LNCaP clone FGC (cell line): Measurements from ENCODE around the gene AMH.
A peak's percentile ranks its signal among the peaks of the same experiment; 100 is the strongest.

Source experiments
- DNase-seq: peaks from one replicate; pipeline ENCODE4 v3.0.0-alpha.2; 2011; ENCODE audit warnings: low read depth
- H3K4me3 ChIP-seq: 2 replicates; pipeline ENCODE4 v1.5.1; 2011; ENCODE audit warnings: mild to moderate bottlenecking, low read depth, low read length, control low read depth
- TF ChIP-seq, protein P1 (sequence below): IDR thresholded peaks from 2 replicates; pipeline ENCODE4 v1.5.1; 2012; ENCODE audit warnings: mild to moderate bottlenecking; ENCODE audit not compliant: control insufficient read depth, insufficient read depth; ENCODE audit errors: extremely low read depth

AMH gene

DNA sequence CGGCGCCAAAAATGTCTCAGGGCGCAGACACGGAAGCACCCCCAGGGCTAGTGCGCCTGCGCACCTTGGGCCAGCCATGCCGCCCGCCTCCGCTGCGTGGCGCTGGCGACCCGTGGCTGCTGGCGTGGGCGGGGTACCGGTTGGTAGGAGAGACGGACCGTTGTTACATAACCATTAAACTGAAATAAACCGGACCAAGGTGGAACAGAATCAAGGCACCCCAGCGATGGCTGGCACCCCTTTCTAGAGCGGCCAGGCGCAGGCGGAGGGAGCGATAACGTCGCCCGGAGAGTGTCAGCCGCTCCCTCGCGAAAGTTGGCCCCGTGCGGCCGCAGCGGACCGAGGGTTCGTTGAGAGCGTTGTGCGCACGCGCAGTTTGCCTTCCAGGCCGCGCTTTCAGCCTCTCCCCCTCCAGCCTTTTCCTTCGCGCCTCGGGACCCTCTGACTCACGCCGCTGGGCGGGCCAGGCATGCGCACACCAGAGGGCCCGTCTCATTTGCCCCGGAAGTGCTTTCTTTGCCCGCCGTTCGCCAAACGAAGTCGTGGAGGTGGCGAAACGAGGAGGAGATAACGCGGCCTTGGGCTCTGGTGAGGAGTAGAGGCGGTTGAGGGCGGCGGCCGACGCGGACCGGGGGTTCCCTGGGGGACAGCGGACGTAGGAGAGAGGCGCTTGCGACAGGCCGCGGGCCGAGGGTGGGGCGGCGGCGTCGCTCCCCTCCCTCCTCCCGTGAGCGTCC, 12.6 kb upstream of the AMH start, which contains the start of the genes PLEKHJ1 and SF3A2:
PLEKHJ1 (minus strand) TSS at position 16 of the 737 bp plus-strand sequence. CDS start 81 bp downstream, outside the sequence.
SF3A2 (plus strand) TSS at position 511 of the 737 bp plus-strand sequence. CDS start 6,595 bp downstream, outside the sequence.
- TF ChIP-seq, protein P1, sequence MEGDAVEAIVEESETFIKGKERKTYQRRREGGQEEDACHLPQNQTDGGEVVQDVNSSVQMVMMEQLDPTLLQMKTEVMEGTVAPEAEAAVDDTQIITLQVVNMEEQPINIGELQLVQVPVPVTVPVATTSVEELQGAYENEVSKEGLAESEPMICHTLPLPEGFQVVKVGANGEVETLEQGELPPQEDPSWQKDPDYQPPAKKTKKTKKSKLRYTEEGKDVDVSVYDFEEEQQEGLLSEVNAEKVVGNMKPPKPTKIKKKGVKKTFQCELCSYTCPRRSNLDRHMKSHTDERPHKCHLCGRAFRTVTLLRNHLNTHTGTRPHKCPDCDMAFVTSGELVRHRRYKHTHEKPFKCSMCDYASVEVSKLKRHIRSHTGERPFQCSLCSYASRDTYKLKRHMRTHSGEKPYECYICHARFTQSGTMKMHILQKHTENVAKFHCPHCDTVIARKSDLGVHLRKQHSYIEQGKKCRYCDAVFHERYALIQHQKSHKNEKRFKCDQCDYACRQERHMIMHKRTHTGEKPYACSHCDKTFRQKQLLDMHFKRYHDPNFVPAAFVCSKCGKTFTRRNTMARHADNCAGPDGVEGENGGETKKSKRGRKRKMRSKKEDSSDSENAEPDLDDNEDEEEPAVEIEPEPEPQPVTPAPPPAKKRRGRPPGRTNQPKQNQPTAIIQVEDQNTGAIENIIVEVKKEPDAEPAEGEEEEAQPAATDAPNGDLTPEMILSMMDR = peak; percentile 100
- H3K4me3 ChIP-seq = peak within 1 kb of the TSS; percentile 90
- peak; percentile 89 for DNase-seq

DNA sequence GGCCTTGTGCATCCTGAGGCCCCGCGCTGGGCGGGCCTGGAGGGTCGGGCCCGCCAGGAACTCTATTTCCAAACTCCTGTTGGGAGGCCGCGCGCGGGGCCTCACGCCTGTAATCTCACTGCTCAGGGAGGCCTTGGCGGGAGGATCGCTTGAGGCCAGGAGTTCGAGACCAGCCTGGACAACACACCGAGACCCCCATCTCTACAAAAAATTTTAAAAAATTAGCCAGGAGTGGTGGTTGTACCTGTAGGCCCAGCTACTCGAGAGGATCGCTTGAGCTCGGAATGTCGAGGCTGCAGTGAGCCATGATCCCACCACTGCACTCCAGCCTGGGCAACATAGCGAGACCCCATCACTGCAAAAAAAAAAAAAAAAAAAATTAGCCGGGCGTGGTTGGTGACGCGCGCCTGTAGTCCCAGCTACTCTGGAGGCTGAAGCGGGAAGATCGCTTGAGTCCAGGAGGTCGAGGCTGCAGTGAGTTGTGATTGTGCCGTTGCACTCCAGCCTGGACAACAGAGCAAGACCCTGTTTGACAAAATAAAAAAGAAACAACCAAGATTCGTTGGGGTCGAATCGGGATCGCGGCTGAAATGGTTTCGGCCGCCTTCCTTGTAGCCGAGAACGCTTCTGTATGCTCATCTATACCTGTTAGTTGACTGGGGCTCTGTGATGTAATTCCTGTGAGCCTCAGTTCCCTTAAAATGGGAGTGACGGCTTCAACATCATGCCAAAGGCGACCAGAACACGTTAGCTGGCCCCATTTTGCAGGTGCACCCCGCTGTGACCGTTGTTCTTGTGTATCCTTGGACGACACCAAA, 11.9 kb upstream of the AMH start:
- no peak for DNase-seq
- H3K4me3 ChIP-seq = peak overlapping the region; percentile 90
- TF ChIP-seq, protein P1 = no peak

DNA sequence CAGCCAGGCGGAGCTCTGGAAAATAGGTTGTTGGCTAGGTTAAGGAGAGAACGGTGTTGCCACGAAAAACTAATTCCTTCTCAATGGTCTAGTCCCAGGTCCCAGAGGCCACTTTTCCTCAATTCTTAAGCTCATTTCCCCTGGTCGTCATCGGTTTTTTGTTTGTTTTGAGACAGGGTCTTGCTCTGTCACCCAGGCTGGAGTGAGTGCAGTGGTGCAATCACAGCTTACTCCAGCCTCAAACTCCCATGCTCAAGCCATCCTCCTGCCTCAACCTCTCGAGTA, 11.3 kb upstream of the AMH start:
- no peak for DNase-seq
- TF ChIP-seq, protein P1 = no peak
- peak overlapping the region; percentile 90 for H3K4me3 ChIP-seq

DNA sequence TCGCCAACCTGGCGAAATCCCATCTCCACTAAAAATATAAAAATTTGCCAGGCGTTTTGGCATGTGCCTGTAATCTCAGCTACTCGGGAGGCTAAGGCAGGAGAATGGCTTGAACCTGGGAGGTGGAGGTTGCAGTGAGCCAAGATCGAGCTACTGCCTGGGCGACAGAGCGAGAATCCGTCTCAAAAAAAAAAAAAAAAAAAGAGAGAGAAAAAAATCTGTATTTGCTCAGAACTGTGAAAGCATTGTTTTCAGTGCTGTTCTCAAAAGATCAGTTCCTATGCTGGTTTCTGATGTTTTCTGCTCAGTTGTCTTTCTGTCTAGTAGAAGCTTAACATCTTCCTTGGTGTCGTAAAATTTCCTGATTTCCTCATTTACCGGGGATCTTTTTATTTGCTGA, 9.9 kb upstream of the AMH start:
- DNase-seq = no peak
- TF ChIP-seq, protein P1 = no peak
- H3K4me3 ChIP-seq = peak overlapping the region; percentile 90

DNA sequence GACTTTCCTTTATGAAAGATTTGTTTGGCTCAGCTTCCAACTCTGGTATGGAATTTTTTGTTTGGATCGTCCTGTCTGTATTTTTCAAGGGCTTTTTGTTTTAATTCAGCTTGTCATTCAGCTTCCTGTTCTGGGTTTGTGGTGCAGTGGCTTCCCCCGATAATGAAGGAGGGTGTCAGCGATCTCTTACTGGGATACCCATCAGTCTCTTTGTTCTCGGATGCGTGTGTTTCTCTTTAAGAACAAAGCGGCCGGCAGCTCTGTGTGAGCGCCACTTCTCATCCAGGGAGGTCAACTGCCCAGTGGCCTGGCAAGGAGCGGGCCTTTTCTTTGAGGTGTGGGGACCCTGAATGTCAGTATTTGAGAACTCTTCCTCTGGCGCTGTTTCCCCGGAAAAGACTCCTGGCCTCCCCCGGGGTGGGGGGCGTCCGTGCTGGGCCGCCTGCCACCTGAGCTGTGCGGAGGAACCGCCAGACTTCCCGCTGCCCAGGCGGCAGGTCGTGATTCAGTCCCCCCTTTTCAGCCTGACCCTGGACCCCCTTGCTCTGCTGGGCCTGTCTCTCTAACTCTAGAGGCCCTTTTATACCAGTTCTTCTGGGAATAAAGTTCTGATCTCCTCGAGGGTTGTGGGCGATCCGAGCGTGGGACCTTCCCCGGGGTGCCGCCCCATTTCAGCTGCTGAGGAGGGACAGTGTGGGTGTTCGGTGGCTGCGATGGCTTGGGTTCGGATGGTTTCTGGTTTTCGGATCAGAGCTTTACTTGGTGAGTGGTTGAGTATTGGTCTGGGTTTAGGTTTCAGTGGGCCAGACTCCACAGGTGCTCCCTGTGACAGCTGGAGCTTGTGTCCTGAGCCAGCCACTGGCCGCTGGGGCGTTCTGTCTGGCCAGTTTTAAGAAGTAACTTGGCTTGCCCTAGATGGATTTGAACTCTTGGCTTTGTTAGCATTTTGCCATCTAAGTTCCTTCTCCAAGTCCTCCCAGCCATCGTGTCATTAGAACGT, 9.1 kb upstream of the AMH start:
- H3K4me3 ChIP-seq = peak overlapping the region; percentile 90
- DNase-seq = no peak
- TF ChIP-seq, protein P1 = no peak
